WTC11 (cell line): ENCODE measurements around the gene NHS. TPM values are rescaled to one million over a fixed set of nuclear protein-coding genes. Genes with fewer than 3 reads are reported as not detected.

Experiments
- ATAC-seq: fragments of 200-7000 bp; cut with Tn5 transposase; 2 replicates; pipeline ENCODE4 v1.10.0; 2021; ENCODE audit warnings: mild to moderate bottlenecking, moderate library complexity
- CTCF ChIA-PET: fragments of 300-600 bp; sonication (Branson Sonifier 250); formaldehyde crosslinking; loops from one replicate; lab custom pipeline; 2021; ENCODE audit warnings: antibody characterized with exemption; lab: Charles Lee
- POLR2A ChIA-PET: fragments of 350-600 bp; sonication (Branson Sonifier 250); formaldehyde crosslinking; loops from one replicate; lab custom pipeline; 2021; ENCODE audit warnings: antibody characterized with exemption; lab: Charles Lee
- DNase-seq: peaks from one replicate; pipeline ENCODE4 v3.0.0; 2021; ENCODE audit warnings: low spot score
- H3K27ac Mint-ChIP-seq: 2 replicates; pipeline ENCODE4 v1.8.0; 2021; ENCODE audit warnings: mixed read lengths
- H3K27me3 Mint-ChIP-seq: 2 replicates; pipeline ENCODE4 v1.8.0; 2021; ENCODE audit warnings: low read depth, mild to moderate bottlenecking, moderate library complexity, mixed read lengths
- H3K36me3 Mint-ChIP-seq: 2 replicates; pipeline ENCODE4 v1.8.0; 2021; ENCODE audit warnings: mixed read lengths
- H3K4me1 Mint-ChIP-seq: 2 replicates; pipeline ENCODE4 v1.8.0; 2022; ENCODE audit warnings: mixed read lengths
- H3K4me3 Mint-ChIP-seq: 2 replicates; pipeline ENCODE4 v1.8.0; 2021; ENCODE audit warnings: mild to moderate bottlenecking, moderate library complexity, mixed read lengths
- H3K9me3 Mint-ChIP-seq: 2 replicates; pipeline ENCODE4 v1.8.0; 2021; ENCODE audit warnings: mixed read lengths
- CREB1 ChIP-seq: sonication (generic); formaldehyde crosslinking; IDR thresholded peaks from 2 replicates; pipeline ENCODE4 v1.8.0; 2023; ENCODE audit warnings: mild to moderate bottlenecking, missing genetic modification reagents
- ELF4 ChIP-seq: sonication (generic); formaldehyde crosslinking; IDR thresholded peaks from 2 replicates; pipeline ENCODE4 v1.8.1; 2022; ENCODE audit warnings: low read depth, mild to moderate bottlenecking, moderate library complexity, missing genetic modification reagents
- FOXK1 ChIP-seq: sonication (generic); formaldehyde crosslinking; IDR thresholded peaks from 2 replicates; pipeline ENCODE4 v1.8.0; 2022; ENCODE audit warnings: mild to moderate bottlenecking, moderate library complexity, missing genetic modification reagents
- FOXP1 ChIP-seq: sonication (generic); formaldehyde crosslinking; IDR thresholded peaks from 2 replicates; pipeline ENCODE4 v1.8.0; 2022; ENCODE audit warnings: missing genetic modification reagents, mild to moderate bottlenecking, moderate library complexity, borderline replicate concordance
- JAZF1 ChIP-seq: fragments of 250-450 bp; sonication (Bioruptor Pico); IDR thresholded peaks from 2 replicates; pipeline ENCODE4 v1.9.0; 2021; ENCODE audit warnings: moderate library complexity, mild to moderate bottlenecking, inconsistent platforms
- JUN ChIP-seq: sonication (generic); formaldehyde crosslinking; IDR thresholded peaks from 2 replicates; pipeline ENCODE4 v1.8.0; 2023; ENCODE audit warnings: mild to moderate bottlenecking, missing genetic modification reagents
- NFE2L1 ChIP-seq: sonication (generic); formaldehyde crosslinking; IDR thresholded peaks from 2 replicates; pipeline ENCODE4 v1.8.1; 2023; ENCODE audit warnings: missing genetic modification reagents
- NR3C1 ChIP-seq: sonication (generic); formaldehyde crosslinking; conservative IDR thresholded peaks from 2 replicates; pipeline ENCODE4 v1.8.1; 2023; ENCODE audit warnings: low read depth, mild to moderate bottlenecking, missing genetic modification reagents
- SMAD3 ChIP-seq: sonication (generic); formaldehyde crosslinking; IDR thresholded peaks from 2 replicates; pipeline ENCODE4 v1.8.0; 2022; ENCODE audit warnings: missing genetic modification reagents, mild to moderate bottlenecking, borderline replicate concordance
- TEAD1 ChIP-seq: sonication (generic); formaldehyde crosslinking; IDR thresholded peaks from 2 replicates; pipeline ENCODE4 v1.8.0; 2022; ENCODE audit warnings: mild to moderate bottlenecking, missing genetic modification reagents
- TEAD4 ChIP-seq: sonication (generic); formaldehyde crosslinking; IDR thresholded peaks from 2 replicates; pipeline ENCODE4 v1.8.0; 2022; ENCODE audit warnings: mild to moderate bottlenecking, missing genetic modification reagents
- ZNF138 ChIP-seq: sonication (generic); formaldehyde crosslinking; conservative IDR thresholded peaks from 2 replicates; pipeline ENCODE4 v1.8.1; 2022; ENCODE audit warnings: mild to moderate bottlenecking, moderate library complexity, missing genetic modification reagents
- ZNF396 ChIP-seq: fragments of 250-450 bp; sonication (Bioruptor Pico); IDR thresholded peaks from 2 replicates; pipeline ENCODE4 v1.8.0; 2021; ENCODE audit warnings: mild to moderate bottlenecking, moderate library complexity, borderline replicate concordance
- total RNA-seq: library from RNA; stranded (reverse); gene quantifications from 3 replicates; pipeline ENCODE4 v1.2.3, GENCODE V29; 2021
- TF ChIP-seq, protein P1 (sequence below): sonication (generic); formaldehyde crosslinking; IDR thresholded peaks from 2 replicates; pipeline ENCODE4 v1.8.0; 2022; ENCODE audit warnings: mild to moderate bottlenecking, missing genetic modification reagents
- TF ChIP-seq, protein P2 (sequence below): sonication (generic); formaldehyde crosslinking; IDR thresholded peaks from 2 replicates; pipeline ENCODE4 v1.8.0; 2023; ENCODE audit warnings: missing genetic modification reagents, mild to moderate bottlenecking, borderline replicate concordance
- TF ChIP-seq, protein P3 (sequence below): sonication (generic); formaldehyde crosslinking; IDR thresholded peaks from 2 replicates; pipeline ENCODE4 v1.8.0; 2022; ENCODE audit warnings: mild to moderate bottlenecking, missing genetic modification reagents
- TF ChIP-seq, protein P4 (sequence below): sonication (generic); formaldehyde crosslinking; IDR thresholded peaks from 2 replicates; pipeline ENCODE4 v1.8.1; 2023; ENCODE audit warnings: mild to moderate bottlenecking, missing genetic modification reagents
- TF ChIP-seq, protein P5 (sequence below): sonication (generic); formaldehyde crosslinking; IDR thresholded peaks from 2 replicates; pipeline ENCODE4 v1.8.0; 2022; ENCODE audit warnings: mild to moderate bottlenecking, missing genetic modification reagents
- TF ChIP-seq, protein P6 (sequence below): sonication (generic); formaldehyde crosslinking; IDR thresholded peaks from 2 replicates; pipeline ENCODE4 v1.8.0; 2023; ENCODE audit warnings: missing genetic modification reagents
- TF ChIP-seq, protein P7 (sequence below): sonication (generic); formaldehyde crosslinking; IDR thresholded peaks from 2 replicates; pipeline ENCODE4 v1.8.1; 2022; ENCODE audit warnings: mild to moderate bottlenecking, missing genetic modification reagents, moderate library complexity, borderline replicate concordance
- TF ChIP-seq, protein P8 (sequence below): sonication (generic); formaldehyde crosslinking; IDR thresholded peaks from 2 replicates; pipeline ENCODE4 v1.8.1; 2023; ENCODE audit warnings: mild to moderate bottlenecking, missing genetic modification reagents

The NHS gene
- total RNA-seq, 1 experiment from 2014 or later = 5.8 TPM

DNA sequence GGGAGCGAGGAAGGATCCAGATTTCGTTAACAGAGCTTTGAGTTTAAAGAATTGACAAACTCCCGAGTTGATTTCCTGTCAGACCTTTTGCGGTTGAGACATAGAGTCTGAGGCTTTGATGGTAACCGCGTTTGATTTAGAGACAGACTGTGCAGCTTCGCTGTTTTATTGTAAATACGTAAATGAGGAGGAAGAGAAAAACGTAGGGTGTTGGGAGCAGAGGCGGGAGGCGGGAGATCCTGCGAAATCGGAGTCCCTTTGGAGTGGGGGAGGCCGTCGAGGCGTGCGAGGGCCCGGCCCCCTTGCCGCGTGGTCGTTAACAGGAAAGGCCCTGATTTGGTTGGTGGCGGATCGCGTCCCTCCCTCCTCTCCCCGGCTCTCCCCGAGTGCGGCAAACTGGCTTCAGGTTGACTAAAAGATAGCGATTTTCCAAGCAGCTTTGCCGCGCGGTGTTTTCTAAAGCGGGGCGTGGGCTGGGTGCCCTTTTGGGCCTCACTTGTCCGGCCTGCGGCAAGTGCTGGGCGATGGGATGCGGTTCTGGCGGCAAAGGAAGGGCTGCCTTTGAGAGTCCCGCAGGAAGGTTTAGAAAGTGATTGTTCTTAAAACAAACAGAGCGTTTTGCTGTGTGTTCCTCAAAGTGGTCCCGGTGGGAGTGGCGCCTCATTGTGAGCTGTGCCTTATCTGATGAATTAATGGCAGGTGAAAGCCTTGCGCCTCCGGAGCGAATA is 363.1 kb downstream of the NHS start:
- ChIA-PET POLR2A (no interaction called here), CTCF (interaction anchor here (0.7 to 0.8 kb wide), 2 partner anchors 18 to 208 kb away, joined by 3 read pairs; no protein-coding TSS in a partner anchor)
- H3K27me3 Mint-ChIP-seq = peaks cover 33% of the 10 kb centered on the region
- H3K9me3 Mint-ChIP-seq = no peaks in the 10 kb centered on the region
- no peak overlapping the region for H3K27ac Mint-ChIP-seq
- H3K4me1 Mint-ChIP-seq = peaks cover 15% of the 10 kb centered on the region
- ATAC-seq = no peak
- H3K4me3 Mint-ChIP-seq = peak overlapping the region; percentile 75
- peak; percentile 35 for DNase-seq
- no peaks in the 10 kb centered on the region for H3K36me3 Mint-ChIP-seq
- TF ChIP-seq, protein P1, sequence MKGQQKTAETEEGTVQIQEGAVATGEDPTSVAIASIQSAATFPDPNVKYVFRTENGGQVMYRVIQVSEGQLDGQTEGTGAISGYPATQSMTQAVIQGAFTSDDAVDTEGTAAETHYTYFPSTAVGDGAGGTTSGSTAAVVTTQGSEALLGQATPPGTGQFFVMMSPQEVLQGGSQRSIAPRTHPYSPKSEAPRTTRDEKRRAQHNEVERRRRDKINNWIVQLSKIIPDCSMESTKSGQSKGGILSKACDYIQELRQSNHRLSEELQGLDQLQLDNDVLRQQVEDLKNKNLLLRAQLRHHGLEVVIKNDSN (CRISPR knock-in tag) = 0 out of 2 replicates have a peak, but pooled peaks have one; percentile 20
- TF ChIP-seq ZNF138 (CRISPR knock-in tag) (no peak), ZNF396 (CRISPR knock-in tag) (no peak), ELF4 (no peak), NR3C1 (CRISPR knock-in tag) (no peak), CREB1 (0 out of 2 replicates have a peak, but pooled peaks have one; percentile 21), TEAD1 (CRISPR knock-in tag) (peak; percentile 72; the same call in 1 of the 2 replicates), NFE2L1 (peak; percentile 64; the same call in 1 of the 2 replicates), JAZF1 (CRISPR knock-in tag) (no peak), FOXP1 (CRISPR knock-in tag) (peak; percentile 76; the same call in 1 of the 2 replicates), JUN (peak; percentile 53; the same call in 1 of the 2 replicates), SMAD3 (0 out of 2 replicates have a peak, but pooled peaks have one; percentile 23), TEAD4 (CRISPR knock-in tag) (0 out of 2 replicates have a peak, but pooled peaks have one; percentile 21), FOXK1 (CRISPR knock-in tag) (0 out of 2 replicates have a peak, but pooled peaks have one; percentile 27)
- TF ChIP-seq, protein P2, sequence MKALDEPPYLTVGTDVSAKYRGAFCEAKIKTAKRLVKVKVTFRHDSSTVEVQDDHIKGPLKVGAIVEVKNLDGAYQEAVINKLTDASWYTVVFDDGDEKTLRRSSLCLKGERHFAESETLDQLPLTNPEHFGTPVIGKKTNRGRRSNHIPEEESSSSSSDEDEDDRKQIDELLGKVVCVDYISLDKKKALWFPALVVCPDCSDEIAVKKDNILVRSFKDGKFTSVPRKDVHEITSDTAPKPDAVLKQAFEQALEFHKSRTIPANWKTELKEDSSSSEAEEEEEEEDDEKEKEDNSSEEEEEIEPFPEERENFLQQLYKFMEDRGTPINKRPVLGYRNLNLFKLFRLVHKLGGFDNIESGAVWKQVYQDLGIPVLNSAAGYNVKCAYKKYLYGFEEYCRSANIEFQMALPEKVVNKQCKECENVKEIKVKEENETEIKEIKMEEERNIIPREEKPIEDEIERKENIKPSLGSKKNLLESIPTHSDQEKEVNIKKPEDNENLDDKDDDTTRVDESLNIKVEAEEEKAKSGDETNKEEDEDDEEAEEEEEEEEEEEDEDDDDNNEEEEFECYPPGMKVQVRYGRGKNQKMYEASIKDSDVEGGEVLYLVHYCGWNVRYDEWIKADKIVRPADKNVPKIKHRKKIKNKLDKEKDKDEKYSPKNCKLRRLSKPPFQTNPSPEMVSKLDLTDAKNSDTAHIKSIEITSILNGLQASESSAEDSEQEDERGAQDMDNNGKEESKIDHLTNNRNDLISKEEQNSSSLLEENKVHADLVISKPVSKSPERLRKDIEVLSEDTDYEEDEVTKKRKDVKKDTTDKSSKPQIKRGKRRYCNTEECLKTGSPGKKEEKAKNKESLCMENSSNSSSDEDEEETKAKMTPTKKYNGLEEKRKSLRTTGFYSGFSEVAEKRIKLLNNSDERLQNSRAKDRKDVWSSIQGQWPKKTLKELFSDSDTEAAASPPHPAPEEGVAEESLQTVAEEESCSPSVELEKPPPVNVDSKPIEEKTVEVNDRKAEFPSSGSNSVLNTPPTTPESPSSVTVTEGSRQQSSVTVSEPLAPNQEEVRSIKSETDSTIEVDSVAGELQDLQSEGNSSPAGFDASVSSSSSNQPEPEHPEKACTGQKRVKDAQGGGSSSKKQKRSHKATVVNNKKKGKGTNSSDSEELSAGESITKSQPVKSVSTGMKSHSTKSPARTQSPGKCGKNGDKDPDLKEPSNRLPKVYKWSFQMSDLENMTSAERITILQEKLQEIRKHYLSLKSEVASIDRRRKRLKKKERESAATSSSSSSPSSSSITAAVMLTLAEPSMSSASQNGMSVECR = peak; percentile 20; the same call in 1 of the 2 replicates
- TF ChIP-seq, protein P3, sequence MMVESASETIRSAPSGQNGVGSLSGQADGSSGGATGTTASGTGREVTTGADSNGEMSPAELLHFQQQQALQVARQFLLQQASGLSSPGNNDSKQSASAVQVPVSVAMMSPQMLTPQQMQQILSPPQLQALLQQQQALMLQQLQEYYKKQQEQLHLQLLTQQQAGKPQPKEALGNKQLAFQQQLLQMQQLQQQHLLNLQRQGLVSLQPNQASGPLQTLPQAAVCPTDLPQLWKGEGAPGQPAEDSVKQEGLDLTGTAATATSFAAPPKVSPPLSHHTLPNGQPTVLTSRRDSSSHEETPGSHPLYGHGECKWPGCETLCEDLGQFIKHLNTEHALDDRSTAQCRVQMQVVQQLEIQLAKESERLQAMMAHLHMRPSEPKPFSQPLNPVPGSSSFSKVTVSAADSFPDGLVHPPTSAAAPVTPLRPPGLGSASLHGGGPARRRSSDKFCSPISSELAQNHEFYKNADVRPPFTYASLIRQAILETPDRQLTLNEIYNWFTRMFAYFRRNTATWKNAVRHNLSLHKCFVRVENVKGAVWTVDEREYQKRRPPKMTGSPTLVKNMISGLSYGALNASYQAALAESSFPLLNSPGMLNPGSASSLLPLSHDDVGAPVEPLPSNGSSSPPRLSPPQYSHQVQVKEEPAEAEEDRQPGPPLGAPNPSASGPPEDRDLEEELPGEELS (CRISPR knock-in tag) = 0 out of 2 replicates have a peak, but pooled peaks have one; percentile 33
- TF ChIP-seq, protein P4, sequence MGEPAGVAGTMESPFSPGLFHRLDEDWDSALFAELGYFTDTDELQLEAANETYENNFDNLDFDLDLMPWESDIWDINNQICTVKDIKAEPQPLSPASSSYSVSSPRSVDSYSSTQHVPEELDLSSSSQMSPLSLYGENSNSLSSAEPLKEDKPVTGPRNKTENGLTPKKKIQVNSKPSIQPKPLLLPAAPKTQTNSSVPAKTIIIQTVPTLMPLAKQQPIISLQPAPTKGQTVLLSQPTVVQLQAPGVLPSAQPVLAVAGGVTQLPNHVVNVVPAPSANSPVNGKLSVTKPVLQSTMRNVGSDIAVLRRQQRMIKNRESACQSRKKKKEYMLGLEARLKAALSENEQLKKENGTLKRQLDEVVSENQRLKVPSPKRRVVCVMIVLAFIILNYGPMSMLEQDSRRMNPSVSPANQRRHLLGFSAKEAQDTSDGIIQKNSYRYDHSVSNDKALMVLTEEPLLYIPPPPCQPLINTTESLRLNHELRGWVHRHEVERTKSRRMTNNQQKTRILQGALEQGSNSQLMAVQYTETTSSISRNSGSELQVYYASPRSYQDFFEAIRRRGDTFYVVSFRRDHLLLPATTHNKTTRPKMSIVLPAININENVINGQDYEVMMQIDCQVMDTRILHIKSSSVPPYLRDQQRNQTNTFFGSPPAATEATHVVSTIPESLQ (CRISPR knock-in tag) = no peak
- TF ChIP-seq, protein P5, sequence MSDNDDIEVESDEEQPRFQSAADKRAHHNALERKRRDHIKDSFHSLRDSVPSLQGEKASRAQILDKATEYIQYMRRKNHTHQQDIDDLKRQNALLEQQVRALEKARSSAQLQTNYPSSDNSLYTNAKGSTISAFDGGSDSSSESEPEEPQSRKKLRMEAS (CRISPR knock-in tag) = peak; percentile 68; the same call in 1 of the 2 replicates
- TF ChIP-seq, protein P6, sequence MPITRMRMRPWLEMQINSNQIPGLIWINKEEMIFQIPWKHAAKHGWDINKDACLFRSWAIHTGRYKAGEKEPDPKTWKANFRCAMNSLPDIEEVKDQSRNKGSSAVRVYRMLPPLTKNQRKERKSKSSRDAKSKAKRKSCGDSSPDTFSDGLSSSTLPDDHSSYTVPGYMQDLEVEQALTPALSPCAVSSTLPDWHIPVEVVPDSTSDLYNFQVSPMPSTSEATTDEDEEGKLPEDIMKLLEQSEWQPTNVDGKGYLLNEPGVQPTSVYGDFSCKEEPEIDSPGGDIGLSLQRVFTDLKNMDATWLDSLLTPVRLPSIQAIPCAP = peak; percentile 70; the same call in 1 of the 2 replicates
- TF ChIP-seq, protein P7, sequence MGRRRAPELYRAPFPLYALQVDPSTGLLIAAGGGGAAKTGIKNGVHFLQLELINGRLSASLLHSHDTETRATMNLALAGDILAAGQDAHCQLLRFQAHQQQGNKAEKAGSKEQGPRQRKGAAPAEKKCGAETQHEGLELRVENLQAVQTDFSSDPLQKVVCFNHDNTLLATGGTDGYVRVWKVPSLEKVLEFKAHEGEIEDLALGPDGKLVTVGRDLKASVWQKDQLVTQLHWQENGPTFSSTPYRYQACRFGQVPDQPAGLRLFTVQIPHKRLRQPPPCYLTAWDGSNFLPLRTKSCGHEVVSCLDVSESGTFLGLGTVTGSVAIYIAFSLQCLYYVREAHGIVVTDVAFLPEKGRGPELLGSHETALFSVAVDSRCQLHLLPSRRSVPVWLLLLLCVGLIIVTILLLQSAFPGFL (CRISPR knock-in tag) = peak; percentile 63; the same call in 1 of the 2 replicates
- TF ChIP-seq, protein P8, sequence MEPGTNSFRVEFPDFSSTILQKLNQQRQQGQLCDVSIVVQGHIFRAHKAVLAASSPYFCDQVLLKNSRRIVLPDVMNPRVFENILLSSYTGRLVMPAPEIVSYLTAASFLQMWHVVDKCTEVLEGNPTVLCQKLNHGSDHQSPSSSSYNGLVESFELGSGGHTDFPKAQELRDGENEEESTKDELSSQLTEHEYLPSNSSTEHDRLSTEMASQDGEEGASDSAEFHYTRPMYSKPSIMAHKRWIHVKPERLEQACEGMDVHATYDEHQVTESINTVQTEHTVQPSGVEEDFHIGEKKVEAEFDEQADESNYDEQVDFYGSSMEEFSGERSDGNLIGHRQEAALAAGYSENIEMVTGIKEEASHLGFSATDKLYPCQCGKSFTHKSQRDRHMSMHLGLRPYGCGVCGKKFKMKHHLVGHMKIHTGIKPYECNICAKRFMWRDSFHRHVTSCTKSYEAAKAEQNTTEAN (CRISPR knock-in tag) = 0 out of 2 replicates have a peak, but pooled peaks have one; percentile 57
